Measurements from ENCODE around the gene SEC24C.
"Not testable (repeated sequence)": the region's sequence is repeated elsewhere in the genome, so short reads cannot be mapped to it uniquely, and the experiment has no call there.

The SEC24C gene

DNA sequence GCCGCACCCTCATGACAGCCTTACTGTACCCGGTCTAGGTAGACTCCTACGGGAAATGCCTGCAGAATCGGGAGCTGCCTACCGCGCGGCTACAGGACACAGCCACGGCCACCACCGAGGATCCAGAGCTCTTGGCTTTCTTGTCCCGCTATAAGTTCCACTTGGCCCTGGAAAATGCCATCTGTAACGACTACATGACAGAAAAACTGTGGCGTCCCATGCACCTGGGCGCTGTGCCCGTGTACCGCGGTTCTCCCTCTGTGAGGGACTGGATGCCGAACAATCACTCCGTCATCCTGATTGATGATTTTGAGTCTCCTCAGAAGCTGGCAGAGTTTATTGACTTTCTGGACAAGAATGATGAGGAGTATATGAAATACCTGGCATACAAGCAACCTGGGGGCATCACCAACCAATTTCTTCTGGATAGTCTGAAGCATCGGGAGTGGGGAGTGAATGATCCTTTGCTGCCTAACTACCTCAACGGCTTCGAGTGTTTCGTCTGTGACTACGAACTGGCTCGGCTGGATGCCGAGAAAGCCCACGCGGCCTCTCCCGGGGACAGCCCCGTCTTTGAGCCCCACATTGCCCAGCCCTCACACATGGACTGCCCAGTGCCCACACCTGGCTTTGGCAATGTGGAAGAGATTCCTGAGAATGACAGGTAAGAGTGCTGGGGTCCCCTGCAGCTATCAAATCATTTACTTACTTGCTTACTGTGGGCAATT is 29.1 kb downstream of the SEC24C start:
- no peak for DNase-seq

DNA sequence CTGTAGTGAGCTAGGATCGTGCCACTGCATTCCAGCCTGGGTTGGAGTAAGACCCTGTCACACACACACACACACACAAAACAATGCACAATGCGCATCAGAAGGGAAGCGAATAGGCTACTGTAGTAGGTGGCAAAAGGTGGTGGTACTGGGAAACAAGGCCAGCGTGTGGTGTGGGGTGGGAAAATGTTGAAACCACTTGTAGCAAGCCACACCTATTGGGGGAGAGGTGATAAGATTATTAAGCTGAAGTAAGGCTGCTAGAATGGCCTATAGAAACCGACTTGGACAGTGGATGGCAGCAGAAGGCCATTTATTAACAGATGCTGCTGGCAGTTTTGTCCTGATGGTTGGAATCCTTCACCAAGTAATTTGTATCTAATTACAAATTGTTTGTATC is 30.5 kb downstream of the SEC24C start:
- DNase-seq, result peak; percentile 24 to 30

DNA sequence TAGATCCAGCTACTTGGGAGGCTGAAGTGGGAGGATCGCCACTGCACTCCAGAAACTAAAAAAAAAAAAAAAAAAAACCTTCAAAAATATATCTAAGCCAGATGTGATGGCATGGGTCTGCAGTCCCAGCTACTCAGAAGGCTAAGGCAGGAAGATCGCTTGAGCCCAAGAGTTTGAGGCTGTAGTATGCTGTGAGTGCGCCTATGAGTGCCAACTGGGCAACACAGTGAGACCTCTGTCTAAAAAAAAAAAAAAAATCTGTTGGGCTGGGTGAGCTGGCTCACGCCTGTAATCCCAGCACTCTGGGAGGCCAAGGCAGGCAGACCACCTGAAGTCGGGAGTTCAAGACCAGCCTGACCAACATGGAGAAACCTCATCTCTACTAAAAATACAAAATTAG is 34.8 kb downstream of the SEC24C start:
- no peak for DNase-seq

DNA sequence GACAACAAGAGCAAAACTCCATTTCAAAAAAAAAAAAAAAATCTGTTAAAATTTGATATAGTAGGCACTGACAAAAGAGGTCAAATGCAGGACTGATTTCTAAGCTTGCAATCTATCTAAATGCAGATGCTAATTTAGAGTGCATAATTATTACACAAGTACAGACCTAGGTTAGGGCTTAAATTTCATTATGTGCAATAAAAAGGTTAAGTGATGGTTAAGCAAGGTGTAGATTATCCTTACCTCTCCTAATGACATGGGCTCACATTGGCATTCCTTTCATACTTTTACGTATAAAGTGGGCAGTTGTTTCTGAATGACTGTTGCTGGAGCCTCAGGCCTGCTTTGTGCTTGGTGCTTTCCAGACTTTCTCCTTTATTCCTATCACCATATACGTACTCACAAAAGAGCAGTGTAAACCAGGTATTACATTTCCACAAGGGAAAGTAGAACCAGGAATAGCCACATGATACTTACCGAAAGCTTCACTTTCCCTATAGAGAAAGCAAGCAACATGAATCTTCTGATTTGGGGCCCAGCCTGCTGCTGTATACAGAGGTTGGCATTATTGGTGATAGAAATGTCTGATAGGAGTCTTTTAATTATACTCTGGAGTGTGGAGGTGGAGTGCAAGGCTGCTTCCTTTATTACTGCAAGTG is 35.5 kb downstream of the SEC24C start:
- no peak for DNase-seq

DNA sequence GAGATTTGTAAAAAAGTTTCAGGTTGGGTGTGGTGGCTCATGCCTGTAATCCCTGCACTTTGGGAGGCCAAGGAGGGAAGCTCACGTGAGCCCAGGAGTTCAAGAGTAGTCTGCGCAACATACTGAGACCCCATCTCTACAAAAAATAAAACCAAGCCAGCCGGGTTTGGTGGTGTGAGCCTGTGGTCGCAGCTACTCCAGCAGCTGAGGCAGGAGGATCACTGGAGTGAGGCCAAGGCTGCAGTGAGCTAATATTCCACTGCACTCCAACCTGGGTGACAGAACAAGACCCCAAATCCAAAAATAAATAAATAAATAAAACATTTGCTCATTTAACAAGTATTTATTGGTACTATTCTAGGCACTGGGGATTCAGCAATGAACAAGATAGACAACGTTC is 36.1 kb downstream of the SEC24C start:
- DNase-seq, result no peak

DNA sequence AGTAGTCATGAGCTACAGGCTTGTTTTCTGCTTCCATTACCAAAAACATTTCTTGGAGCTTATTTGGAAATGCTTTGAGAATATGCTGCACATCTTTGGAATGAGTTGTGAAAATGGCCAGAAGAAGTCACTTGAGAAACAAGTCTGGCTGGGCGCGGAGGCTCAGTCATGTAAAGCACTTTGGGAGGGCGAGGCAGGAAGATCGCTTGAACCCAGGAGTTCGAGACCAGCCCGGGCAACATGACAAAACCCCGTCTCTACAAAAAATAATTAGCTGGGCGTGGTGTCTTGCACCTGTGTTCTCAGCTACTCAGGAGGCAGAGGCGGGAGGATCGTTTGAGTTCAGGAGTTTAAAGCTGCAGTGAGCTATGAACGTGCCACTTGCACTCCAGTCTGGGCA is 36.8 kb downstream of the SEC24C start:
- DNase-seq, result no peak

DNA sequence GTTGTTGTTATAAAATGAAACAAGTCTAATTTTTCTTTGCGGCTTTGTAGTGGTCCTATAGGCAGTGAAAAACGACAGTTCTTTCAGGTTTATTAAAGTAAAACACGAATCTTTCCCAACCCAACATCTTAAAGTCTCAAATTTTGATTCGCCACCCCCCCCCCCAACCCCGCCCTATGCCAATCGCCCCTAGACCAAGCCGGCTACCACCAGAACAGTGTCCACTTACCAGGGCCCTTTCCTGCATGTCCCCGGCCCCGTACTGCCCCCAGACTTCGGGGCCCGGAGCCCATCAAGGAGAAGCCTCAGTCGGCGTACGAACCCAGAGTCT is 37.3 kb downstream of the SEC24C start:
- DNase-seq, result no peak

DNA sequence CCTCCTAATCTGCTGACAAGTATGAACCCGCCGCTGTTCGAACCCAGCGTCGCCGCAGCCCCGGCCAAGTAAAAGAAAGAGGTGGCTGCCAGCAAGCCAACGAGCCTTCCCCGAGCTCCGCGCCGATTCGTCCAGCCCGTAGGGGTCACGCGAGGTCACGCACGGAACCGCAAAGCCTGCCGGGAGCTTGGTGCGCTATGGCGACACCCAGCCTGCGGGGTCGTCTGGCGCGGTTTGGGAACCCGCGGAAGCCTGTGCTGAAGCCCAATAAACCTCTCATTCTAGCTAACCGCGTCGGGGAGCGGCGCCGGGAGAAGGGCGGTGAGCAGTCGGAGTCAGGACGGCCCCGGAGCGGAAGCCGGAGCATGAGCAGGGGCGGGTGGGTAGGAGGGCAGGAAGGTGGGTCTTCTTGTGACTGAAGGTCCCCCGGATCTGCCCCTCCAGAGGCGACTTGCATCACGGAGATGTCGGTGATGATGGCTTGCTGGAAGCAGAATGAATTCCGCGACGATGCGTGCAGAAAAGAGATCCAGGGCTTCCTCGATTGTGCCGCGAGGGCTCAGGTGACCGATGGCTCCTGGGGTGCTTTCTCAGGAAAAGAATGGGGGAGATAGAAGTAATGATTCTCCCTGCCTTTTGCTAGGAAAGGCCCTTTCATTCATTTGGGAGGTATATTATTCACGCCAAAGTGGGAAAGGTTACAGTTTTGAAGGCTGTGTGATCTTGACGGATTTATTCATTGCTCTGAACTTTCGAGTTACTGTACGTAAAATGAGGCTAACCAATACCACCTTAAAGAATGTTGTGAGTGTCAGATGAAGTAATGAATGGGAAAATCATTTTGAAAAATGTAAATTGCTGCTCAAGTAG is 37.9 kb downstream of the SEC24C start, which contains the start of gene CHCHD1:
Gene CHCHD1, plus strand, starts transcription at position 170 of the 870 bp plus-strand sequence. Its CDS starts 28 bp downstream, at position 198.
- peak; percentile 78 to 80 for DNase-seq

DNA sequence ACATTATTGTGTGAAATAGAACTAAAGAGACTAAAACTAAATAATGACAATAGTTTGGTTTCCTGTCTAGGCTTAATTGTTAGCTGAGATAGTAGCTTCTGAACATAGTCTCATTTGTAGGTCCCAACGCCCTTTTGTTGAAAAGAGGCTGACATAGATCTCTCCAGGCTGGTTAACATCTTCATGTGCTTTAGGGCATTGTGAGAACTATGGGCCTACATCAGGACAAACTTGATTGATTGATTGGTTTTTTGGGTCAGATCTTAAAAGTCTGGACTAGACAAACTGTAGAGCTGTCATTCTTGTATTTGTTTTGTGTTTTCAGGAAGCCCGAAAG is 38.5 kb downstream of the SEC24C start:
- DNase-seq, result no peak

DNA sequence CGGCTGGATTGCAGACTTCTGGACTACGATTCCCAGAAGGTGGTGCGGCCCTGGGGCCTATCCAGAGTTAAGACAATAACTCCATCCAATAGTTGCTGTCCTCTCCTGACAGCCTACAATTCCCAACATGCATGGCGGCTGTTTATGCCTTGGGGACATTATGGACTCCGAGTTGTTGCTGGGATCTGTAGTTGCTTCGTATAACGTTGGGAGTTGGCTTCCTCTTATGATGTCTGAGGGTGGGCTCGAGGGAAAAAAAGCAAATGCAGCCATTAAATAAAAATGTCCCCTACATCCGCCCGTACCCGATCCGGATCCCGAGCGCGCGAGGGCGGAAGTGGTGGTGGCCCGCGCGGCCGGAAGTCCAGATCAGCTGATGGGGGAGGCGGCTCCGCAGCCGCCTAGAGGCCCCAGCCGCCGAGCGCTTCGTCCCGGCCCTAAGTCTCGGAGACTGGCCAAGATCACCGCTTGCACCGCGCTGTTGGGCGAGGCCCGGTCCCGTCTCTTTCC is 41.1 kb downstream of the SEC24C start, which contains the start of gene ZSWIM8:
Gene ZSWIM8, plus strand, starts transcription at position 396 of the 510 bp plus-strand sequence. CDS start 273 bp downstream, outside the sequence.
- peak; percentile 92 to 93 for DNase-seq

DNA sequence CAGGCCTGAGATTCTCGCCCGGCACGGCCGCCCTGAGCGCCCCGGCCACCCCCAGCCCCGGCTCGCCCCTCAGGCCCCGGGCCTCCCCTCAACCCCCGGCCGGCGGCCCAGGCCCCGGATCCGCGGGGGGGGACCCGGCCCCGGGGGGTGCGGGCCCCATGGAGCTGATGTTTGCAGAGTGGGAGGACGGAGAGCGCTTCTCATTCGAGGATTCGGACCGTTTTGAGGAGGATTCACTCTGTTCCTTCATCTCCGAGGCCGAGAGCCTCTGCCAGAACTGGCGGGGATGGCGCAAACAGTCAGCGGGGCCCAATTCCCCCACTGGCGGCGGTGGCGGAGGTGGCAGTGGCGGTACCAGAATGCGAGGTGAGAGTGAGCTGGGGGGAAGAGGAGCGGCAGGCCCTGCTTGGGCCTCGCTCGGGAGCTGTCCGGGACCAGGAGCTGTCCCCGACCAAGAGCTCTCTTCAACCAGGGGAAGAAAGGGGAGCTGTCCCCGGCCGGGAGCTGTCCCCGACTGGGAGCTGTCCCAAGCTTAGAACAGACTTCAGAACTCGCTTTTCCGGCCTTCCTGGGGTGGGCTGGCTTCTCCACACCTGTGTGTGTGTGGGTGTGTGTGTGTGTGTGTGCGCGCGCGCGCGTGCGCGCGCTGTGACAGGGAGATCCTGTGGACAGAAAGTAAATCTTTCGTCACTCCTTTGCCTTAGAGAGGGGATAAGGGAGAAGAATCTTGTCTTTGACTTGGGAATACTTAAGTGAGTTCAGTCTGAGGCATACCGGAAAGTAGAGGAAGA is 41.7 kb downstream of the SEC24C start:
- DNase-seq, result peak in 1 of 2 experiments; percentile 10

DNA sequence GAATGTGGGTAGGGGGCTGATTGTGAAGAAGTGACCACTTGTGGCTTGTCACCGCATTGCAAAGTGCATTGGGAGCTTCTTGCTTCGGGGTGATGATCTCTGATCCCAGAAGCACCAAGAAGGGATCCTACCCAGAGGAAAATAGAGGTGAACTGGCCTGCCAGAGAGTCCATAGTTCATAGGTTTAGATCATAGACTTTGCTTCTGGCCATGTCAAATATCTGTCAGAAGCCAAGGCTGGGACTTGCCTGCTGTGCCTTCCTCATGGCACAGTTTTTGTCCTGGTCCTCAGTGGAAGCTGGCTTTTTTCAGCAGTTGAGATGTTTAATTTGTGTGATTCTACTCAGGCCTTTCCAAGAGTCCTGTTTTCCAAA is 42.3 kb downstream of the SEC24C start:
- DNase-seq, result no peak

DNA sequence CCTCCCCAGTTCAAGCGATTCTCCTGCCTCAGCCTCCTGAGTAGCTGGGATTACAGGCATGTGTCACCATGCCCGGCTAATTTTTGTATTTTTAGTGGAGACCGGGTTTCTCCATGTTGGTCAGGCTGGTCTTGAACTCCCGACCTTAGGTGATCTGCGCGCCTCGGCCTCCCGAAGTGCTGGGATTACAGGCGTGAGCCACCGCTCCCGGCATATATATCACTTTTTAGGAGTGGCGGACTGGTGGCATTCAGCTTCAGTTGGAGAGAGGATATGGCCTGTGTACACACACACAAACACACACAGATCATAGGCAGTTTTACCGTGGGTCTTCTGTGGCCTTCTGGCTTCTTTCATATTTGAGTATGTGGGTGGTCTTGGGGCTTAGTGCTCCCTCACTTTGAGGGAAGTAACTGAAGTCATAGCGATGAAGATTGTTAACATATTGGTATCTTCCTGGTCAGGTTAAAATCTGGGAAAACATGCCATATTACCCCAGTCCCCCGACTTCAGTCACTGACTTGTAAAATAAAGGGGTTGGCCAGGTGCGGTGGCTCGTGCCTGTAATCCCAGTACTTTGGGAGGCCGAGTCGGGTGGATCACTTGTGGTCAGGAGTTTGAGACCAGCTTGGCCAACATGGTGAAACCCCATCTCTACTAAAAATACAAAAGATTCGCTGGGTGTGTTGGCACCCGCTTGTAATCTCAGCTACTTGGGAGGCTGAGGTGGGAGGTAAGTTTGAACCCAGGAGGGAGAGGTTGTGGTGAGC is 43.0 kb downstream of the SEC24C start:
- not testable (repeated sequence) for DNase-seq

DNA sequence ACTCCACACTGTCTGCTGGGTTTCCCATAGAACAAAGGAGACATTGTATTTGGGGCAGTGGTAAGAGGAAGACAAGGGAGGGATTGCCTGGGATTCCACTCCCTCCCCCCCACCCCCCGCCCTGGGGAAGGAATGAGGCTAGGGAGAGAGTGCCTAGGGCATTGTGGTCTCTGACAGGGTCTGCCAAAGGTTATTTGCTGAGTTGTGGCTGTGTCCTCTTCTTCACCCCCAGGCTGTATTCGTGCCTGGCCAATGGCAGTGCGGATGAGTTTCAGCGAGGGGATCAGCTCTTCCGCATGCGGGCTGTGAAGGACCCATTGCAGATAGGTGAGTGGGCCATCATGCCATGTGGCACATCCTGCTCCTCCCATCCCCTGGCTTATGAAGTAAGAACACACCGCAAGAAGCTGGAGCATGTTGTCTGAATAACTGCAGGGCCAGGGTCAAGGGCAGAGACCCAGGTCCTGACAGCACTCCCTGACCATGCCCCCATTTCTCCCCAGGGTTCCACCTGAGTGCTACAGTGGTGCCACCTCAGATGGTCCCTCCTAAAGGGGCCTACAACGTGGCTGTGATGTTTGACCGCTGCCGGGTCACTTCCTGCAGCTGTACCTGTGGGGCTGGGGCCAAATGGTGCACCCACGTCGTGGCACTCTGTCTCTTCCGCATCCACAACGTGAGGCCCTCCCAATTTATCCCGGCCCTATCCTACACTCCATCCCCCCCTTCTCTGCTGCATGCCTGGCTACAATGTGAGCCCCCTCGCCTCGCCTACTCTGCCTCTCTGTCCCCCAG is 44.9 kb downstream of the SEC24C start:
- no peak for DNase-seq

DNA sequence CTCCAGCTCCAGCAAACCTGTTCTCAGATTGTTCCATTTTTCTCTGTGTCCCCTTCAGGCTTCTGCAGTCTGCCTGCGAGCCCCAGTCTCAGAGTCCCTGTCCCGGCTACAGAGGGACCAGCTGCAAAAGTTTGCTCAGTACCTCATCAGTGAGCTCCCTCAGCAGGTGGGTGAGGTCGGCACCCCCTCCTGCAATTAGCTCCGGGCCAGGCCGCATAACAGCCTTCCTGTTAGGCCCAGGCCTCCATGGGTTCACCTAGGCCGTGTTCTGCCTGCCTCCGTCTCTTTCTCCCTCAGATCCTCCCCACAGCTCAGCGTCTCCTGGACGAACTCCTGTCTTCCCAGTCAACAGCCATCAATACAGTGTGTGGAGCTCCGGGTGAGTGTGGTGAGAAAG is 45.5 kb downstream of the SEC24C start:
- no peak for DNase-seq

DNA sequence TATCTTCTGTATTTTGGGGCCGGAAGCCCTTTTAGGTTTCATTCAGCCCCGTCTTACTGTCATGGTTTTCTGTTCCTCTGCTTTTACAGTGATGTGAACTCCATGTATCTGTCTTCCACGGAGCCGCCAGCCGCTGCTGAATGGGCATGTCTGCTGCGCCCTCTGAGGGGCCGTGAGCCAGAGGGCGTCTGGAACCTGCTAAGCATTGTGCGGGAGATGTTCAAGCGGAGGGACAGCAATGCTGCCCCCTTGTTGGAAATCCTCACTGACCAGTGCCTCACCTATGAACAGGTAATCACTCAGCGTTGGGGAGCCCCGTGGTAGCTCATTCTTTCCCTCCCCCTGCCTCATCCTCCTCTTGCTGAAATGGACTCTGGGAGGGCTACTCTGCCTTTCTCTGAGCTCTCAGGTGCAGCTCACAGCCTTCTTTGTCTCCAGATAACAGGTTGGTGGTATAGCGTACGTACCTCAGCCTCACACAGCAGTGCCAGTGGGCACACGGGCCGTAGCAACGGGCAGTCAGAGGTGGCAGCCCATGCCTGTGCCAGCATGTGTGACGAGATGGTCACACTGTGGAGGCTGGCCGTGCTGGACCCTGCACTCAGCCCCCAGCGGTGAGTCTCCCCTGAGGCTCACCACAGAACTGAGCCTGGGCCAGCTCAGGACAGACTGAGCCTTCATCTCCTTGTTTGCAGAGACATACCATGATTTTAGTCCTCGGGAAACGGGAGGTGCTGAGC is 46.9 kb downstream of the SEC24C start:
- DNase-seq, result no peak

DNA sequence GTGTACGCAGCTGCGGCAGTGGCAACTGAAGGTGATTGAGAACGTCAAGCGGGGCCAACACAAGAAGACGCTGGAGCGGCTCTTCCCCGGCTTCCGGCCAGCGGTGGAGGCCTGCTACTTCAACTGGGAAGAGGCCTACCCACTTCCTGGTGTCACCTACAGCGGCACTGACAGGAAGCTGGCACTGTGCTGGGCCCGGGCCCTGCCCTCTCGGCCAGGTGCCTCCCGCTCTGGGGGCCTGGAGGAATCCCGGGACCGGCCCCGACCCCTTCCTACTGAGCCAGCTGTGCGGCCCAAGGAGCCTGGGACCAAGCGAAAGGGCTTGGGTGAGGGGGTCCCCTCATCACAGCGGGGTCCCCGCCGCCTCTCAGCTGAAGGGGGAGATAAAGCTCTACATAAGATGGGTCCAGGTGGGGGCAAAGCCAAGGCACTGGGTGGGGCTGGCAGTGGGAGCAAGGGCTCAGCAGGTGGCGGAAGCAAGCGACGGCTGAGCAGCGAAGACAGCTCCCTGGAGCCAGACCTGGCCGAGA is 47.8 kb downstream of the SEC24C start:
- DNase-seq, result no peak

DNA sequence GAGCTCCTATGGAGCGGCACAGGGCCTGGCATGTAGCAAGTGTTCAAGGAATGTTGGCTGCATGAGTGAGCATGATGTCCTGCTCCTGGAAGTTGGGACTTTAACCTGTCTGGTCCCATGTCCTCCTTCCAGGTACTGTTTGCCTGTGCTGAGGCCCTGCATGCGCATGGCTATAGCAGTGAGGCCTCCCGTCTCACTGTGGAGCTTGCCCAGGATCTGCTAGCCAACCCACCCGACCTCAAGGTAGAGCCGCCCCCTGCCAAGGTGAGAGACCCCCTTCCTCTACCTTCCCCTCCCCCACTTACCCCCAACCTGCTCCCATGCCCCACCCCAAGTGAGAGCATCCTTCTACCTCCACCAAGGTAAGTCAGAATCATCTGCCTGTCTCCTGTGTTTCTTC is 49.3 kb downstream of the SEC24C start:
- DNase-seq, result no peak

DNA sequence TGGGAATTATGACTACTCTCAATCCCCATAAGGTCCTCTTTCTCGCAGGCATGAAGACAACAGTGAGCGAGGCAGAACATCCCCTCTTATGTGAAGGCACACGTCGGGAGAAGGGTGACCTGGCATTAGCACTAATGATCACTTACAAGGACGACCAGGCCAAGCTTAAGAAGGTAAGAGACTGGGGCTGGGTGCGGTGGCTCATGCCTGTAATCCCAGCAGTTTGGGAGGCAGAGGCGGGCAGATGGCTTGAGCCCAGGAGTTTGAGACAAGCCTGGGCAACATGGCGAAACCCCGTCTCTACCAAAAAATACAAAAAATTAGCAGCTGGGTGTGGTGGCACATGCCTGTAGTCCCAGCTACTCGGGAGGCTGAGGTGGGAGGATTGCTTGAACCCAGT is 51.3 kb downstream of the SEC24C start:
- not testable (repeated sequence) for DNase-seq

DNA sequence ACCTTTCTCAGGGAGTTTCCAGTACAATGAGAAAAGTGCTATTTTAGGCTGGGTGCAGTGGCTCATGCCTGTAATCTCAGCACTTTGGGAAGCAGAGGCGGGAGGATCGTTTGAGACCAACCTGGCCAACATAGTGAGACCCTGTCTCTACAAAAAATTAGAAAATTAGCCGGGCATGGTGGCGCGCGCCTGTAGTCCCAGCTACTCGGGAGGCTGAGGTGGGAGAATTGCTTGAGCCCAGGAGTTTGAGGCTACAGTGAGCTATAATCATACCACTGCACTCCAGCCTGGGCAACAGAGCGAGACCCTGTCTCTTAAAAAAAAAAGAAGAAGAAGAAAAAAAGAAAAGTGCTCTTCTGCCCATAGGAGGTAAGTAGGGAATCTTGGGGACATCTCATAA is 51.9 kb downstream of the SEC24C start:
- DNase-seq, result not testable (repeated sequence)

Measured in AML-193 (cell line).